Measurements from ENCODE around the gene MACF1.

GRCh38 chr1:39472826-39473225, 268.3 kb downstream of the MACF1 start:
- no peak for TF ChIP-seq CTCF (conservative IDR thresholded peaks at IDR 0.05)
- TF ChIP-seq EZH2 (IDR thresholded peaks at IDR 0.05; ENCODE audit: low read depth), result no peak

Measured in PC-9 (cell line).